Liver (tissue), 9 donors: ENCODE measurements around the gene DEAF1. TPM values are rescaled to one million over a fixed set of nuclear protein-coding genes. Genes with fewer than 3 reads are reported as not detected.

Experiments used
- DNase-seq: peaks from one replicate; pipeline ENCODE4 v3.0.0-alpha.2; 2017; ENCODE audit warnings: low spot score
- H3K27ac ChIP-seq, 2 donors: one replicate each; pipeline ENCODE4 v1.7.0; 2013; ENCODE audit warnings: inconsistent platforms in 2 of 2, low read length in 2 of 2, control low read depth in 1 of 2, low read depth in 1 of 2, mild to moderate bottlenecking in 1 of 2
- H3K27me3 ChIP-seq, 4 donors: one replicate each; pipeline versions ENCODE4 v1.6.1 to v1.7.0; 2013; ENCODE audit warnings: low read length in 3 of 4, inconsistent platforms in 1 of 4, mild to moderate bottlenecking in 1 of 4, moderate library complexity in 1 of 4; ENCODE audit not compliant: control insufficient read depth in 4 of 4, insufficient read depth in 4 of 4
- H3K36me3 ChIP-seq, 4 donors: one replicate each; pipeline versions ENCODE4 v1.6.1 to v1.7.0; 2013; ENCODE audit warnings: low read length in 3 of 4, mild to moderate bottlenecking in 3 of 4, low read depth in 1 of 4, moderate library complexity in 1 of 4; ENCODE audit not compliant: control insufficient read depth in 4 of 4, insufficient read depth in 3 of 4
- H3K4me1 ChIP-seq, 4 donors: one replicate each; pipeline versions ENCODE4 v1.6.1 to v1.7.0; 2013; ENCODE audit warnings: low read length in 3 of 4, mild to moderate bottlenecking in 3 of 4, moderate library complexity in 1 of 4; ENCODE audit not compliant: control insufficient read depth in 4 of 4, insufficient read depth in 4 of 4
- H3K4me3 ChIP-seq, 3 donors: one replicate each; pipeline versions ENCODE4 v1.6.1 to v1.7.0; 2013; ENCODE audit warnings: low read length in 3 of 3, control low read depth in 1 of 3, low read depth in 1 of 3, mild to moderate bottlenecking in 1 of 3
- H3K9ac ChIP-seq, 2 donors: one replicate each; pipeline ENCODE4 v1.7.0; 2013; ENCODE audit warnings: low read length in 2 of 2, mild to moderate bottlenecking in 2 of 2, moderate library complexity in 2 of 2, control low read depth in 1 of 2, low read depth in 1 of 2
- H3K9me3 ChIP-seq, 4 donors: one replicate each; pipeline versions ENCODE4 v1.6.1 to v1.7.0; 2013; ENCODE audit warnings: low read length in 3 of 4; ENCODE audit not compliant: control insufficient read depth in 4 of 4
- ATF3 ChIP-seq: IDR thresholded peaks from 2 replicates; pipeline ENCODE4 v1.6.1; 2016; ENCODE audit warnings: antibody characterized with exemption
- EGR1 ChIP-seq, 2 donors: IDR thresholded peaks; 2 replicates each; pipeline ENCODE4 v1.6.1; 2016 to 2018; ENCODE audit warnings: antibody characterized with exemption in 2 of 2, low read depth in 2 of 2
- FOXA1 ChIP-seq: IDR thresholded peaks from 2 replicates; pipeline ENCODE4 v1.6.1; 2016; ENCODE audit warnings: antibody characterized with exemption
- FOXA2 ChIP-seq: IDR thresholded peaks from 2 replicates; pipeline ENCODE4 v1.6.1; 2016; ENCODE audit warnings: antibody characterized with exemption
- GABPA ChIP-seq, 2 donors: IDR thresholded peaks in 1 of 2; conservative IDR thresholded peaks in 1 of 2; 2 replicates each; pipeline ENCODE4 v1.6.1; 2016; ENCODE audit warnings: antibody characterized with exemption in 2 of 2, mild to moderate bottlenecking in 1 of 2, moderate library complexity in 1 of 2
- HNF4A ChIP-seq, 2 donors: conservative IDR thresholded peaks; 2 replicates each; pipeline ENCODE4 v1.6.1; 2016; ENCODE audit warnings: antibody characterized with exemption in 2 of 2, mild to moderate bottlenecking in 2 of 2
- HNF4G ChIP-seq: IDR thresholded peaks from 2 replicates; pipeline ENCODE4 v1.6.1; 2016; ENCODE audit warnings: antibody characterized with exemption
- JUND ChIP-seq, 2 donors: IDR thresholded peaks; 2 replicates each; pipeline ENCODE4 v1.6.1; 2016; ENCODE audit warnings: antibody characterized with exemption in 2 of 2
- MAX ChIP-seq: IDR thresholded peaks from 2 replicates; pipeline ENCODE4 v1.6.1; 2016; ENCODE audit warnings: antibody characterized with exemption
- NR2F2 ChIP-seq: IDR thresholded peaks from 2 replicates; pipeline ENCODE4 v1.6.1; 2016; ENCODE audit warnings: antibody characterized with exemption
- RAD21 ChIP-seq, 2 donors: IDR thresholded peaks; 2 replicates each; pipeline ENCODE4 v1.6.1; 2016; ENCODE audit warnings: antibody characterized with exemption in 2 of 2, mild to moderate bottlenecking in 2 of 2
- REST ChIP-seq: IDR thresholded peaks from 2 replicates; pipeline ENCODE4 v1.6.1; 2016; ENCODE audit warnings: antibody characterized with exemption, mild to moderate bottlenecking
- RXRA ChIP-seq, 2 donors: IDR thresholded peaks; 2 replicates each; pipeline ENCODE4 v1.6.1; 2017 to 2018; ENCODE audit warnings: antibody characterized with exemption in 2 of 2, mild to moderate bottlenecking in 1 of 2
- SP1 ChIP-seq: IDR thresholded peaks from 2 replicates; pipeline ENCODE4 v1.6.1; 2018; ENCODE audit warnings: antibody characterized with exemption, mild to moderate bottlenecking
- YY1 ChIP-seq: IDR thresholded peaks from 2 replicates; pipeline ENCODE4 v1.6.1; 2016; ENCODE audit warnings: antibody characterized with exemption, mild to moderate bottlenecking
- WGBS: extraction: QIAGEN DNeasy Blood & Tissue Kit; methylation state at CpG from one replicate; pipeline ENCODE4 v1.1.7; 2013; 5-methylcytosine and 5-hydroxymethylcytosine counted together
- polyA plus RNA-seq, 2 donors: library from polyadenylated mRNA; stranded (reverse) in 1 of 2; unstranded in 1 of 2; fragments of 200-250 nt in 1 of 2; fragments of >200 nt in 1 of 2; fragmentation: Nextera tagmentation in 1 of 2; extraction: Ambion mirVana in 1 of 2; gene quantifications; one replicate each; pipeline versions ENCODE4 v1.2.1 to v1.2.3, GENCODE V29; 2013 to 2015
- total RNA-seq, 2 donors: library from RNA; depleted of rRNA; stranded (reverse); fragments of >200 nt; gene quantifications; one replicate each; pipeline ENCODE4 v1.2.3, GENCODE V29; 2014
- donor health status: healthy.
- donor health status: healthy.
- donor health status: healthy.
- donor health status: healthy.
- donor health status: healthy.

The DEAF1 gene
- total and polyA plus RNA-seq, 4 donors: 7.0 to 11.4 (median 10.1) TPM

- Histone ChIP-seq H3K4me1 (peaks cover 4 to 21% (median 9%) of the 10 kb centered on the region in 4 donors), H3K27ac (peak overlapping the region; percentile 35 to 54), H3K9me3 (no peaks in the 10 kb centered on the region), H3K4me3 (peak overlapping the region in 2 of 3 donors; percentile 54 to 59), H3K27me3 (no peaks in the 10 kb centered on the region), H3K36me3 (peaks cover 0 to 2% (median 2%) of the 10 kb centered on the region in 4 donors), H3K9ac (no peak overlapping the region)
- no peak for DNase-seq
- TF ChIP-seq MAX (no peak), HNF4A (conservative IDR thresholded peaks at IDR 0.05) (peak in 1 of 2 donors; percentile 43), NR2F2 (no peak), GABPA (IDR thresholded peaks at IDR 0.05 in 1 of 2, conservative IDR thresholded peaks at IDR 0.05 in 1 of 2) (no peak), YY1 (no peak), HNF4G (no peak), RXRA (IDR thresholded peaks at IDR 0.05) (peak in 1 of 2 donors; percentile 20)
- WGBS: 39% methylated on average over 25 of the region's 25 CpGs
Measured at GRCh38 chr11:623999-624704, 70.9 kb downstream of the DEAF1 start.

- peaks cover 0 to 3% (median 2%) of the 10 kb centered on the region in 4 donors for H3K36me3 ChIP-seq
- H3K9me3 ChIP-seq: no peaks in the 10 kb centered on the region
- no peak overlapping the region for H3K27ac ChIP-seq
- H3K4me3 ChIP-seq: no peak overlapping the region
- no peak for DNase-seq
- H3K27me3 ChIP-seq: no peaks in the 10 kb centered on the region
- H3K4me1 ChIP-seq: peaks cover 4 to 21% (median 10%) of the 10 kb centered on the region in 4 donors
- 80% methylated on average over 15 of the region's 15 CpGs for WGBS
- TF ChIP-seq GABPA (IDR thresholded peaks at IDR 0.05 in 1 of 2, conservative IDR thresholded peaks at IDR 0.05 in 1 of 2) (no peak), RXRA (IDR thresholded peaks at IDR 0.05) (no peak), NR2F2 (no peak), JUND (IDR thresholded peaks at IDR 0.05) (no peak), FOXA2 (no peak), ATF3 (no peak), EGR1 (IDR thresholded peaks at IDR 0.05; ENCODE audit: low read depth in 2 of 2) (no peak), HNF4A (conservative IDR thresholded peaks at IDR 0.05) (no peak), YY1 (no peak), MAX (no peak)
- no peak overlapping the region for H3K9ac ChIP-seq
Measured at GRCh38 chr11:623349-623869, 71.6 kb downstream of the DEAF1 start.

GRCh38 chr11:621838-622237, 73.2 kb downstream of the DEAF1 start:
- Histone ChIP-seq H3K36me3 (peaks cover 0 to 5% (median 2%) of the 10 kb centered on the region in 4 donors), H3K27me3 (no peaks in the 10 kb centered on the region), H3K9ac (no peak overlapping the region), H3K4me3 (no peak overlapping the region), H3K27ac (no peak overlapping the region), H3K4me1 (peaks cover 4 to 23% (median 12%) of the 10 kb centered on the region in 4 donors), H3K9me3 (no peaks in the 10 kb centered on the region)
- WGBS: 89% methylated on average over 27 of the region's 27 CpGs
- no peak for DNase-seq
- TF ChIP-seq RAD21 (IDR thresholded peaks at IDR 0.05) (no peak), REST (no peak), MAX (no peak), RXRA (IDR thresholded peaks at IDR 0.05) (no peak), JUND (IDR thresholded peaks at IDR 0.05) (no peak), SP1 (no peak), FOXA2 (no peak), HNF4G (no peak), FOXA1 (no peak)
